ENCODE data around the gene SEMA5A.
"Not testable (repeated sequence)": the region's sequence is repeated elsewhere in the genome, so short reads cannot be mapped to it uniquely, and the experiment has no call there.

SEMA5A gene

GRCh38 chr5:9431496-9432258, 114.2 kb downstream of the SEMA5A start:
- no peak for DNase-seq

- DNase-seq = no peak
Observed at GRCh38 chr5:9431151-9431495, 114.8 kb downstream of the SEMA5A start.

GRCh38 chr5:9430306-9430705, 115.6 kb downstream of the SEMA5A start:
- no peak for DNase-seq

- no peak for DNase-seq
Observed at GRCh38 chr5:9429691-9430215, 116.1 kb downstream of the SEMA5A start.

GRCh38 chr5:9428272-9428671, 117.6 kb downstream of the SEMA5A start:
- no peak for DNase-seq

GRCh38 chr5:9425710-9426109, 120.2 kb downstream of the SEMA5A start:
- DNase-seq = no peak

- peak; percentile 3 for DNase-seq
Observed at GRCh38 chr5:9423571-9423970, 122.3 kb downstream of the SEMA5A start.

GRCh38 chr5:9421884-9422283, 124.0 kb downstream of the SEMA5A start:
- DNase-seq = peak; percentile 21

GRCh38 chr5:9419794-9420193, 126.1 kb downstream of the SEMA5A start:
- DNase-seq = no peak

GRCh38 chr5:9415566-9415965, 130.3 kb downstream of the SEMA5A start:
- no peak for DNase-seq

GRCh38 chr5:9415091-9415490, 130.8 kb downstream of the SEMA5A start:
- no peak for DNase-seq

GRCh38 chr5:9411142-9411541, 134.7 kb downstream of the SEMA5A start:
- DNase-seq = no peak

- peak; percentile 61 for DNase-seq
Observed at GRCh38 chr5:9409413-9409960, 136.4 kb downstream of the SEMA5A start.

- peak; percentile 37 for DNase-seq
Observed at GRCh38 chr5:9408964-9409363, 136.9 kb downstream of the SEMA5A start.

- DNase-seq = no peak
Observed at GRCh38 chr5:9405196-9405754, 140.6 kb downstream of the SEMA5A start.

GRCh38 chr5:9401786-9402472, 143.9 kb downstream of the SEMA5A start:
- no peak for DNase-seq

- not testable (repeated sequence) for DNase-seq
Observed at GRCh38 chr5:9399783-9400182, 146.1 kb downstream of the SEMA5A start.

- DNase-seq = no peak
Observed at GRCh38 chr5:9399094-9399493, 146.8 kb downstream of the SEMA5A start.

GRCh38 chr5:9398227-9398626, 147.6 kb downstream of the SEMA5A start:
- no peak for DNase-seq

- DNase-seq = no peak
Observed at GRCh38 chr5:9396285-9396770, 149.5 kb downstream of the SEMA5A start.

- no peak for DNase-seq
Observed at GRCh38 chr5:9395706-9396105, 150.2 kb downstream of the SEMA5A start.

- DNase-seq = no peak
Observed at GRCh38 chr5:9394221-9394620, 151.7 kb downstream of the SEMA5A start.

- DNase-seq = no peak
Observed at GRCh38 chr5:9392625-9393024, 153.2 kb downstream of the SEMA5A start.

GRCh38 chr5:9391080-9391479, 154.8 kb downstream of the SEMA5A start:
- no peak for DNase-seq
